Left kidney (tissue), 8 donors: ENCODE results near the gene ZNF135. TPM values are rescaled to one million over a fixed set of nuclear protein-coding genes. Genes with fewer than 3 reads are reported as not detected.
A peak's percentile ranks its signal among the peaks of the same experiment; 100 is the strongest.

Experiments used
- DNase-seq: peaks from one replicate; pipeline ENCODE4 v3.0.0-alpha.2; 2013
- long read RNA-seq, 8 donors: transcript quantifications; one replicate each; lab custom pipeline, GENCODE V29; 2026
- polyA plus RNA-seq: library from polyadenylated mRNA; unstranded; fragments of 120-200 nt; gene quantifications from one replicate; pipeline ENCODE4 v1.2.1, GENCODE V29; 2013; ENCODE audit not compliant: insufficient read length

ZNF135 gene
- 32.5 TPM for polyA plus RNA-seq
- long read RNA-seq, donor 1, partial matches to known transcripts, result 8 of 23 reads
- long read RNA-seq, donor 1, other reads (novel, unspliced or antisense), result 14 of 23 reads
- long read RNA-seq, donor 2, partial matches to known transcripts, result 0 of 2 reads
- long read RNA-seq, donor 2, other reads (novel, unspliced or antisense), result 0 of 2 reads
- long read RNA-seq, donor 3, partial matches to known transcripts, result 16 of 16 reads
- long read RNA-seq, donor 3, other reads (novel, unspliced or antisense), result 0 of 16 reads
- long read RNA-seq, donor 4, partial matches to known transcripts, result 0 of 1 reads
- long read RNA-seq, donor 4, other reads (novel, unspliced or antisense), result 0 of 1 reads
- long read RNA-seq, donor 5, partial matches to known transcripts, result 0 of 2 reads
- long read RNA-seq, donor 5, other reads (novel, unspliced or antisense), result 0 of 2 reads
- long read RNA-seq, donor 6, partial matches to known transcripts, result 0 of 2 reads
- long read RNA-seq, donor 6, other reads (novel, unspliced or antisense), result 0 of 2 reads
- long read RNA-seq, donor 7, partial matches to known transcripts, result 0 of 3 reads
- long read RNA-seq, donor 7, other reads (novel, unspliced or antisense), result 0 of 3 reads
- long read RNA-seq, donor 8, result 0 reads

- peak; percentile 94 for DNase-seq
These were observed at the start of gene ZNF135 for GRCh38 chr19:58059003-58059670. Gene ZNF135, plus strand, starts transcription at chr19:58059282. Its CDS starts 721 bp downstream, at chr19:58060003.

- no peak for DNase-seq
These were observed 49.8 kb upstream of the ZNF135 start for GRCh38 chr19:58009301-58009665.

- peak; percentile 94 for DNase-seq
These were observed 49.3 kb upstream of the ZNF135 start for GRCh38 chr19:58009666-58010301.

GRCh38 chr19:58010507-58010906 is 48.6 kb upstream of the ZNF135 start:
- no peak for DNase-seq

- no peak for DNase-seq
These were observed 44.9 kb upstream of the ZNF135 start for GRCh38 chr19:58014141-58014540.

- no peak for DNase-seq
These were observed 39.0 kb upstream of the ZNF135 start for GRCh38 chr19:58020129-58020528.

- DNase-seq, result peak; percentile 88
These were observed 37.4 kb upstream of the ZNF135 start for GRCh38 chr19:58021541-58022282.

- DNase-seq, result no peak
These were observed 36.8 kb upstream of the ZNF135 start for GRCh38 chr19:58022283-58022660.

- no peak for DNase-seq
These were observed 34.4 kb upstream of the ZNF135 start for GRCh38 chr19:58024661-58025060.

- peak; percentile 96 for DNase-seq
These were observed 25.2 kb upstream of the ZNF135 start, which contains the start of gene ZSCAN1 for GRCh38 chr19:58033741-58034476. Gene ZSCAN1, plus strand, starts transcription at chr19:58034025. Its CDS starts 3,812 bp downstream, at chr19:58037837.

GRCh38 chr19:58034477-58034793 is 24.6 kb upstream of the ZNF135 start:
- DNase-seq, result no peak

GRCh38 chr19:58035863-58036262 is 23.2 kb upstream of the ZNF135 start:
- DNase-seq, result no peak

GRCh38 chr19:58037927-58038687 is 21.0 kb upstream of the ZNF135 start:
- DNase-seq, result no peak

GRCh38 chr19:58038688-58039204 is 20.3 kb upstream of the ZNF135 start:
- DNase-seq, result no peak

GRCh38 chr19:58040751-58041525 is 18.1 kb upstream of the ZNF135 start:
- no peak for DNase-seq

GRCh38 chr19:58042495-58043340 is 16.4 kb upstream of the ZNF135 start:
- no peak for DNase-seq

GRCh38 chr19:58044391-58044790 is 14.7 kb upstream of the ZNF135 start:
- DNase-seq, result no peak

GRCh38 chr19:58044886-58045285 is 14.2 kb upstream of the ZNF135 start:
- no peak for DNase-seq
